H1 (cell line): Measurements from ENCODE around the gene DFFB.

Experiments
- GABPA ChIP-seq: IDR thresholded peaks from 2 replicates; pipeline ENCODE4 v1.6.1; 2011; ENCODE audit warnings: mild to moderate bottlenecking, low read length, moderate library complexity, borderline replicate concordance; ENCODE audit not compliant: insufficient read depth
- PHF8 ChIP-seq: fragments of 200-600 bp; sonication (generic); conservative IDR thresholded peaks from 2 replicates; pipeline ENCODE4 v1.7.1; 2012; ENCODE audit warnings: low read depth, mild to moderate bottlenecking, inconsistent platforms, low read length, moderate library complexity
- POLR2A ChIP-seq, 2 experiments: IDR thresholded peaks; 1 replicate in 1 of 2; 2 replicates in 1 of 2; pipeline ENCODE4 v1.6.1; 2011; ENCODE audit warnings: low read depth in 2 of 2, low read length in 2 of 2, mild to moderate bottlenecking in 2 of 2; ENCODE audit errors: control extremely low read depth in 1 of 2
- RAD21 ChIP-seq, 2 experiments: IDR thresholded peaks in 1 of 2; conservative IDR thresholded peaks in 1 of 2; 2 replicates each; pipeline ENCODE4 v1.6.1; 2011; ENCODE audit warnings: low read depth in 2 of 2, low read length in 2 of 2, improper control_type of control experiment in 1 of 2, inconsistent platforms in 1 of 2, mild to moderate bottlenecking in 1 of 2, moderate library complexity in 1 of 2
- SP1 ChIP-seq: IDR thresholded peaks from 2 replicates; pipeline ENCODE4 v1.6.1; 2011; ENCODE audit warnings: low read depth, low read length

DNA sequence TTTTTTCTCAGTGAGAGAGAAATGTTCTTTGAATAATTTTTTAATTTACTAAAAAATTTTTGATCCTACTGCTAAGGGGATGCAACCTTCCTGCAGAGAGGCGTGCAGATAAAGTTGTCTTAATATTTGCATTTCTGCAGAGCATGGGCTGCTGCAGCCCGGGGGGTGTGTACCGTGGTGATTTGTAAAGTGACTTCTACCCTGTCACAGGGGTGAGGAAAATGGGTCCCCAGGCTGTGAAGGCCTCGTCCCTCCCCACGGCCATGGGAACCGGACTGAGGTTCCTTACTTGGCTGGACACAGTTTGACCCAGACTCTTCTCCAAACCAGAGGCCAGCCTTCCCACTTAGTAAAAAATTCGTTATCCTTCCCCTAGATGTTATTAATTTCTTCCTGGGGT lies 52.3 kb downstream of the DFFB start:
- TF ChIP-seq POLR2A (IDR thresholded peaks at IDR 0.05; ENCODE audit: control extremely low read depth in 1 of 2, low read depth in 2 of 2, low read length in 2 of 2) (no peak), SP1 (no peak), PHF8 (no peak), GABPA (no peak), RAD21 (IDR thresholded peaks at IDR 0.05 in 1 of 2, conservative IDR thresholded peaks at IDR 0.05 in 1 of 2; ENCODE audit: low read depth in 2 of 2, low read length in 2 of 2) (no peak)
